ENCODE data around the gene HPS3.

DNA sequence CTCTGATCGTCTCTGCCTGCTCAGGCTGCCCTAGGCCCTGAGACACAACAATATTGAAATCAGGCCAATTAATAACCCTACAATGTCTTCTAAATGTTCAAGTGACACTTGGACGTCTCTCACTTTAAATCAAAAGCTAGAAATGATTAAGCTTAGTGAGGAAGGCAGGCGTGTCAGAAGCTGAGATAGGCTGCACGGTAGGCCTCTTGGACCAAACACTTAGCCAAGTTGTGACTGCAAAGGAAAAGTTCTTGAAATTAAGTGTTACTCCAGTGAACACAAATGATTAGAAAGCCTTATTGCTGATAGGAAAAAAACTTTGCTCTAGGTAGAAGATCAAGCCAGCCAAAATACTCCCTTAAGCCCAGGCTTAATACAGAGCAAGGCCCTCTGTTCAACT is 2.2 kb downstream of the HPS3 start:
- no peak for TF ChIP-seq CTCF (IDR thresholded peaks at IDR 0.05)
- no peak for TF ChIP-seq POLR2A (IDR thresholded peaks at IDR 0.05)

Measured in thyroid gland (tissue), 4 donors.